SU-DHL-6 (cell line): Measurements from ENCODE around the gene ACACA.

Experiments used
- CTCF ChIP-seq: fragments of 200-600 bp; sonication (generic); IDR thresholded peaks from one replicate; pipeline ENCODE4 v1.5.1; 2017; ENCODE audit warnings: antibody characterized with exemption, mild to moderate bottlenecking, low read length, moderate library complexity; ENCODE audit not compliant: insufficient read depth, poor library complexity, severe bottlenecking
- EZH2phosphoT487 ChIP-seq: fragments of 200-600 bp; sonication (generic), shearing (Covaris generic); conservative IDR thresholded peaks from 2 replicates; pipeline ENCODE4 v1.6.1; 2018; ENCODE audit warnings: mild to moderate bottlenecking, antibody characterized with exemption, low read length, moderate library complexity, mixed read lengths

- TF ChIP-seq CTCF = no peak
- TF ChIP-seq EZH2phosphoT487 = no peak
Observed at GRCh38 chr17:37318931-37319594, 87.6 kb downstream of the ACACA start.
